ENCODE results near the gene PROCR.
"Not testable (repeated sequence)": the region's sequence is repeated elsewhere in the genome, so short reads cannot be mapped to it uniquely, and the experiment has no call there.

The PROCR gene

DNA sequence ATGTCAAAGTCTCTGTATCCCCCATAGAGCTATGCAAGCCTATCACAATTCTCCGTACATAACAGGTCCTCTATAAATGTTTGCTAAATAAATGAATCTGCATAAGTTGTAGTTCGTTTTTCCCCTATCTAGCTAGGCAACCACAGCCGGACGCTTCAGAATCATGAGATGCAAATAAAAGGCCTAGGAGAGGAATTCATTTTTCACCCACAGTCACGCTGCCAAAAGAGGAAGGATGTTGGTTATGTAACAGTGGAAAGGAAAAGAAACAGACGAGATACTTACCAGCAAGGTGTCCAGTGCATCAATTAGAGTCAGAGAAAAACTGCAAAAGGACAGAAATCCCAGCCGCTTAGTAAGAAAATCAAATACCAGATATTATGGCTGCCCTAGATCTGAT, 27.2 kb upstream of the PROCR start:
- Histone ChIP-seq H3K4me2 (peak overlapping the region; percentile 48), H3K4me1 (peaks cover 32% of the 10 kb centered on the region), H3K27ac (no peak overlapping the region), H3K27me3 (no peaks in the 10 kb centered on the region), H3K9ac (no peak overlapping the region), H4K20me1 (no peaks in the 10 kb centered on the region), H3K4me3 (no peak overlapping the region), H3K9me3 (no peaks in the 10 kb centered on the region), H3K36me3 (peaks cover 42% of the 10 kb centered on the region)
- TF ChIP-seq Cebpa-rat (IDR thresholded peaks at IDR 0.05), result no peak

DNA sequence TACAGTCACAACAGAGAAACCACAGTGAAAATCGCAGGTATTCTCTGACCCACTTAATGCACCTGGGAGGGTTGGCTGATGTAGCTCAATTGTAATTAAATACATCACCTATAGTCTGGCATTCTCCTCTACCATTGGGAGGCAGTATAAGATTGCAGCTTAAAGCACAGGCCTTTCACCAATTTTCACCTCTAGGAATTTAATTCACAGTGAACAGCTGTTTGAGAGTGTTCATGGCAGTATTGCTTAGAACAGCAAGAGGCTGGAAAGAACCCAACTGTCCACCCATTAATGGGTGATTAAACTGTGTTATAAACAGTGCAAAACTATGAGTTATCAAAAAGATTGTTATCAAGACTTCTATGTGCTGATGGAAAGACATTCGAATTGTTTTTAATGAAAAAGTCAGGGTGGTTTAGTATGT, 26.7 kb upstream of the PROCR start:
- Histone ChIP-seq H3K9ac (no peak overlapping the region), H3K4me3 (no peak overlapping the region), H4K20me1 (no peaks in the 10 kb centered on the region), H3K9me3 (no peaks in the 10 kb centered on the region), H3K27ac (no peak overlapping the region), H3K4me1 (peaks cover 32% of the 10 kb centered on the region), H3K4me2 (peak overlapping the region; percentile 48), H3K27me3 (no peaks in the 10 kb centered on the region), H3K36me3 (peaks cover 38% of the 10 kb centered on the region)
- no peak for TF ChIP-seq Cebpa-rat (IDR thresholded peaks at IDR 0.05)

DNA sequence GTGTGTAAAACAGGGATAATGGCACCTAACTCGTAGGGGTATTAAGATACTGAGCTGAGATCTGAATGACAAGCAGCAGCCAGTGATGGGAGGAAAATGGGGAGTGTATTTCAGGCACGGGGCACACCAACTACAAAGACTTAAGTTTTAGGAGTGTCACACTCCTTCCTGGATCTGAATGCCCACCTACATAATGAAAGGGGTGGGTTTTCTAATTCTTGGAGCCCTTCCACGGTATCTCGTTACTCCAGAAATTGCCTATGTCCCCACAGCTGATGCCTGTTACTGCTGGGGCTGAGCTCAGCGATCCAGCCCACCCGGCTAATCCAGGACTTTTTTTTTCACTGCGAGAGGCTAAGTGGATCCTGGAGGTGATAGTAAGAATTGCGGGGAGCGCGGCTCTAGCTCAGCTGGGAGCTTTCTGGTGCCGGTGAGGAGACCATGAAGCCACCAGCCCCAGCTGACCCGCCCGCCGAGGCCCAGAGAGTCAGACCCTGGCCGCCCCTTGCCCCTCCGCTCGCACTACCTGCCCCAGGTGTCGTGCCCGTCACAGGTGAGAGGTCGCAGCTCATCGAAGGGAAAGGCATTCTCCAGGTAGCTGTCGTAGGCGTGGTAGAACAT, 25.5 kb upstream of the PROCR start:
- peak overlapping the region; percentile 73 for H3K27ac ChIP-seq
- no peak for TF ChIP-seq Cebpa-rat (IDR thresholded peaks at IDR 0.05)
- peaks cover 32% of the 10 kb centered on the region for H3K4me1 ChIP-seq
- H3K36me3 ChIP-seq, result peaks cover 27% of the 10 kb centered on the region
- H3K27me3 ChIP-seq, result no peaks in the 10 kb centered on the region
- peak overlapping the region; percentile 91 for H3K4me2 ChIP-seq
- H3K9me3 ChIP-seq, result no peaks in the 10 kb centered on the region
- peak overlapping the region; percentile 84 for H3K4me3 ChIP-seq
- peak overlapping the region; percentile 80 for H3K9ac ChIP-seq
- H4K20me1 ChIP-seq, result no peaks in the 10 kb centered on the region

DNA sequence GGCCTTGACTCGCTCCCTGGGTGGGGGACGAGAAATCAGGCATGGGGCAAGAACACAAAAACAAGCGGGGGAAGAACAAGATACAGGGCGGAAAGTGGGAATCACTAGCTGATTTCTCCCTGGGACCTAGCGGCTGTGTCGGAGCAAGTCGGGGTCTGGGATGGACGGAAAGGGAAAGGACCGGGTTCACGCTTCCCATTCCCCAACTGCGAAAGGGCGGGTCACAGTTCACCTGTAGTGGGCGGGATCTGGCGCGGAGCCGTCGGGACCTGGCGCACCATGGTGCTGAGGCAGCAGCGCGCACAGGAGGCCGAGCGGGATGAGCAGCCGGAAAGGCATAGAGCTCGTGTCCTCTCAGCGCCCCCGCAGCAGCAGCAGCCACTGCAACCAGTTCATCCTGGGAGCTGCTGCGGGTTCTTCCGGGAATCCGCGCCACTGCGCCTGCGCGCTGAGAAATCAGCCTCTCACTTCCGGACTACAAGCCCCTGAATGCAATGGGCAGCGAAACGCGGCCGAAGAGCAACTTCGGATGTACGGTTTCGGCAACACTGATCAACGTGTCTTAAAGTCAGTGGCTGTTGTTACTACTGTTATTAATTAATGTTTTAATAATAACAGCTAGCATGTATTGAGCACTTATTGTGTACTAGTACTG, 24.8 kb upstream of the PROCR start, which contains the start of gene EDEM2:
Gene EDEM2, minus strand, starts transcription at position 417 of the 655 bp plus-strand sequence. Its CDS starts 78 bp downstream, at position 339.
- peak within 1 kb of the TSS; percentile 80 for H3K9ac ChIP-seq
- peak within 1 kb of the TSS; percentile 73 for H3K27ac ChIP-seq
- peak within 1 kb of the TSS; percentile 91 for H3K4me2 ChIP-seq
- no peaks in the 10 kb centered on the region for H4K20me1 ChIP-seq
- TF ChIP-seq Cebpa-rat (IDR thresholded peaks at IDR 0.05), result no peak
- H3K4me3 ChIP-seq, result peak within 1 kb of the TSS; percentile 84
- no peaks in the 10 kb centered on the region for H3K27me3 ChIP-seq
- no peaks in the 10 kb centered on the region for H3K9me3 ChIP-seq
- peaks cover 21% of the 10 kb centered on the region for H3K36me3 ChIP-seq
- H3K4me1 ChIP-seq, result peaks cover 32% of the 10 kb centered on the region

DNA sequence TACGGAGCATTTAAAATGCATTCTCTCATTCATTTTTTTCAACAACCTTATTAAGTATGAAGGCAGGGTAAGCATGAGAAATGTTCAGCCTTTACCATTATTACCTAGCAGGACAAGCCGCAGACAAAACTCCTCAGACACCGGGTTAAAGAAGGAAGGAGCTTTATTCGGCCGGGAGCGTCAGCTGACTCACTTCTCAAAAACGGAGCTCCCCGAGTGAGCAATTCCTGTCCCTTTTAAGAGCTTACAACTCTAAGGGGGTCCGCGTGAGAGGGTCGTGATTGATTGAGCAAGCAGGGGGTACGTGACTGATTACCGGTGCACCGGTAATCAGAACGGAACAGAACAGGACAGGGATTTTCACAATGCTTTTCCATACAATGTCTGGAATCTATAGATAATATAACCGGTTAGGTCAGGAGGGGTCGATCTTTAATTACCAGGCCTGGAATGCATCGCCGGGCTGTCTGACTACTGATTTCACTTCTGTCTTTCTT, 24.2 kb upstream of the PROCR start:
- H3K27ac ChIP-seq, result peak overlapping the region; percentile 47; the same call in 1 of the 2 replicates

DNA sequence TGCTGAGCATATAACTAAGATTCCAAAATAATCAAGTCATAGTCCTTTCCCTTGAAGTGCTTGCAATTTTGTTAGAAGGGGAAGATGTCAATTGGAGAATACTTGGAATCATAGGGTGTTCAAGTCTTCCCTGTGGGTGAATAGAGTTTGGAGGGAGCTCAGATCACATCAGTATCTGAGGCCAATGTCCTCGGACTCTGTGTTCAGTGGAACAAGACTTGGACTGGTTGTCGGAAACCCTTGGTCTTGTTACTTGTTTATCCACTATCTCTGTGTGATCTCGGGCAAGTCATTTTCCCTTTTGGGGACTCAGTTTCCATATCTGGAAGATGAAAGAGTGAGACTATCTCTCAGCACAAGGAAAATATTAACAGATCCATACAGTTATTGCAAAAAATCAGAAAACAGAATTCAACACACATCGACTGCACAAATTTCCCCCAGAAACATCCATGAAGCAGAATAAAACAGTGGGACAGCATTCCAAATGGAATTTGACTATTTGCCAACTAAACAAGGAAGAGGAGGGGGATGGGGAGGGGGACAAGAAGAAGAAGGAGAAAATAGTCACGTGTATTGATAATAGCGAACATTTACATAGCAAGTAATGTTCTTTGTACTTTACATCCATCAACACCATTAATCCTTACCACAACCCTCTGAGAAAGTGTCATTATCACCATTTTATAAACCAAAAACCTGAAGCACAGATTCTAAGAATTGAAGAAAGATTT, 20.9 kb upstream of the PROCR start:
- H3K9me3 ChIP-seq, result peaks cover 3% of the 10 kb centered on the region; the same call in 1 of the 2 replicates
- no peak overlapping the region for H3K4me3 ChIP-seq
- H3K27ac ChIP-seq, result no peak overlapping the region
- H3K4me2 ChIP-seq, result no peak overlapping the region
- peaks cover 15% of the 10 kb centered on the region for H3K4me1 ChIP-seq
- no peak for TF ChIP-seq Cebpa-rat (IDR thresholded peaks at IDR 0.05)
- H3K27me3 ChIP-seq, result no peaks in the 10 kb centered on the region
- no peaks in the 10 kb centered on the region for H4K20me1 ChIP-seq
- no peak overlapping the region for H3K9ac ChIP-seq
- no peaks in the 10 kb centered on the region for H3K36me3 ChIP-seq

More for the DNA sequence above, 24.2 kb upstream of the PROCR start:
- Histone ChIP-seq H3K36me3 (peaks cover 15% of the 10 kb centered on the region), H3K4me3 (peak overlapping the region; percentile 84), H3K4me2 (peak overlapping the region; percentile 91), H3K4me1 (peaks cover 32% of the 10 kb centered on the region), H3K9ac (peak overlapping the region; percentile 80)
- not testable (repeated sequence) for H3K9me3 ChIP-seq, H3K27me3 ChIP-seq, H4K20me1 ChIP-seq

DNA sequence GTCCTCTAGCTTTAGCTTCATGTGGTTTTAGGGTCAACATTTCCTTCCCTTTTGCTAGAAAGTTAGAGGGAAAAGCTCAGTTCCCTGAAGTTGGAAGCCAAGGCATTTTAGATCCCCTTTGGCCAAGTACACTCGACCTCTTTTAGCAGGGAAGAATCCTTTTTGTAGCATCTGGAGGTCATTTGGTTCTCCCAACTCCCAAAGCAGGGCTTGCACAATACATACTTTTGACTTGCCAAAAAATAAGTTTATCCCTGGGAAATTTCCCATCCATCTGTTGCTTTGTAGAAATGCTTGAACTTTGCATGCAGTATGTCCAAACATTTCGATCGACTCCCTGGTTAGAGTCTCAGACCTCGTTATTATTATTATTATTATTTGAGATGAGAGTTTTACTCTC, 20.1 kb upstream of the PROCR start:
- Histone ChIP-seq H3K9ac (no peak overlapping the region), H3K27me3 (no peaks in the 10 kb centered on the region), H3K4me3 (no peak overlapping the region), H4K20me1 (no peaks in the 10 kb centered on the region), H3K4me2 (no peak overlapping the region), H3K4me1 (peaks cover 9% of the 10 kb centered on the region), H3K9me3 (peaks cover 3% of the 10 kb centered on the region; the same call in 1 of the 2 replicates), H3K36me3 (no peaks in the 10 kb centered on the region), H3K27ac (no peak overlapping the region)
- no peak for TF ChIP-seq Cebpa-rat (IDR thresholded peaks at IDR 0.05)

DNA sequence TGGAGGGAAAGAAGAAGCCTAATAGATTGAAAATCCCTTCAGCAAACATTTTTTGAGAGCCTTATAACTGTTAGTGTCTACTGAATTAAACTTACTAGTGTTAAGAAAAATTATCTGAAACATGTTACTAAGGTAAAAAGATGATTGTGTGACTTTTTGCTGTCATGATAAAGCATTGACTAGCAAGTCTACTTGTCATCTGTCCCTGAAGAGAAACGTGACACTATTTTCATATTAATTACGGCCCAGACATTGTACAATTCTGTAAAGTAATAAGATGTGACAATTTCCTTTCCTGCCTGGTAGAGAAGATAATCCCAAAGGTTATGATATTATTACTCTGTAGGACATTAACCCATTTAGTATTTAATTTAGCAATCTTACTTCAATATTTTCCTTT, 15.9 kb upstream of the PROCR start:
- H3K27me3 ChIP-seq, result no peaks in the 10 kb centered on the region

DNA sequence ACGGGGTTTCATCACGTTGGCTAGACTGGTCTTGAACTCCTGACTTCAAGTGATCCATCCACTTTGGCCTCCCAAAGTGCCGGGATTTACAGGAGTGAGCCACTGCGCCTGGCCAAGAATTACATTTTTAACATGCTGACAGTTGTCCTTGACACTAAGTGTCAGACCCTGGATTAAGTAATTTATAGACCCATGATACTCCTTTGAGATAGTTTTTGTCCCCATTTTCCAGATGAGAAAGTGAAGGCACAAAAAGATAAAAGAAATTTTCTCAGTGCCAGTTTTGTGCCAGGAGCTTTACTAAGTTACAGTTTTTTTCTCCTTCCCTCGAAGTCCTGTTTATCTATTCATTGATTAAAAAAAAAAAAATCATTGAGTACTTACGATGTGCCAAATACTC, 14.9 kb upstream of the PROCR start:
- H3K9ac ChIP-seq, result no peak overlapping the region
- H3K36me3 ChIP-seq, result no peaks in the 10 kb centered on the region
- no peak for TF ChIP-seq Cebpa-rat (IDR thresholded peaks at IDR 0.05)
- peaks cover 3% of the 10 kb centered on the region; the same call in 1 of the 2 replicates for H3K9me3 ChIP-seq
- H3K27me3 ChIP-seq, result no peaks in the 10 kb centered on the region
- H3K27ac ChIP-seq, result no peak overlapping the region
- no peaks in the 10 kb centered on the region for H3K4me1 ChIP-seq
- no peaks in the 10 kb centered on the region for H4K20me1 ChIP-seq
- no peak overlapping the region for H3K4me2 ChIP-seq
- no peak overlapping the region for H3K4me3 ChIP-seq

More for the DNA sequence above, 15.9 kb upstream of the PROCR start:
- Histone ChIP-seq H3K4me3 (no peak overlapping the region), H3K4me1 (no peaks in the 10 kb centered on the region), H4K20me1 (no peaks in the 10 kb centered on the region), H3K9ac (no peak overlapping the region), H3K9me3 (peaks cover 3% of the 10 kb centered on the region; the same call in 1 of the 2 replicates), H3K36me3 (no peaks in the 10 kb centered on the region), H3K27ac (no peak overlapping the region), H3K4me2 (no peak overlapping the region)
- no peak for TF ChIP-seq Cebpa-rat (IDR thresholded peaks at IDR 0.05)

DNA sequence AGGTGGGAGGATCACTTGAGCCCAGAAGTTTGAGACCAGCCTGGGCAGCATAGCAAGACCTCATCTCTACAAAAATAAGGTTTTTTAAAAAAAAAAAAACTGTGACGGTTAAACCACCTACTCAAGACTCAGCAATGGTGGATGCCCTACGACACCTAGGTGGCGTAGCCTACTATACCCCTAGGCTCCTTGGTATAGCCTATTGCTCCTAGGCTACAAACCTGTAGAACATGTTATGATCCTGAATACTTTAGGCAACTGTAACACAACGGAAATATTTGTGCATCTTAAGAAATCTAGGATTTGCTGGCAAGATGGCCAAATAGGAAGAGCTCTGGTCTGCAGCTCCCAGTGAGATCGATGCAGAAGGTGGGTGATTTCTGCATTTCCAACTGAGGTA, 11.5 kb upstream of the PROCR start:
- H3K4me3 ChIP-seq, H3K9ac ChIP-seq, H3K4me1 ChIP-seq, H3K27ac ChIP-seq, H3K36me3 ChIP-seq, H4K20me1 ChIP-seq, H3K27me3 ChIP-seq, H3K4me2 ChIP-seq, H3K9me3 ChIP-seq: not testable (repeated sequence)

DNA sequence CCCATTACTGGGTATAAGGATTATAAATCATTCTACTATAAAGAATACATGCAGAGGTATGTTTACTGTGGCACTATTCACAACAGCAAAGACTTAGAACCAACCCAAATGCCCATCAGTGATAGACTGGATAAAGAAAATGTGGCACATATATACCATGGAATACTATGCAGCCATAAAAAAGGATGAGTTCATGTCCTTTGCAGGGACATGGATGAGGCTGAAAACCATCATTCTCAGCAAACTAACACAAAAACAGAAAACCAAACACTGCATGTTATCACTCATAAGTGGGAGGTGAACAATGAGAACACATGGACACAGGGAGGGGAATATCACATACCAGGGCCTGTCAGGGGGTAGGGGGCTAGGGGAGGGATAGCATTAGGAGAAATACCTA, 7.3 kb upstream of the PROCR start:
- not testable (repeated sequence) for H3K9me3 ChIP-seq, H3K4me1 ChIP-seq, H4K20me1 ChIP-seq, H3K27me3 ChIP-seq, H3K27ac ChIP-seq, H3K36me3 ChIP-seq, H3K9ac ChIP-seq, H3K4me2 ChIP-seq, H3K4me3 ChIP-seq

Measured in BLaER1 (cell line).